GM19455 (cell line): ENCODE measurements around the gene PDZRN3.

Source experiments
- ATAC-seq: cut with Tn5 transposase; IDR thresholded peaks from one replicate; pipeline ENCODE4 v1.9.1; 2021; ENCODE audit not compliant: unreplicated experiment

Gene PDZRN3

DNA sequence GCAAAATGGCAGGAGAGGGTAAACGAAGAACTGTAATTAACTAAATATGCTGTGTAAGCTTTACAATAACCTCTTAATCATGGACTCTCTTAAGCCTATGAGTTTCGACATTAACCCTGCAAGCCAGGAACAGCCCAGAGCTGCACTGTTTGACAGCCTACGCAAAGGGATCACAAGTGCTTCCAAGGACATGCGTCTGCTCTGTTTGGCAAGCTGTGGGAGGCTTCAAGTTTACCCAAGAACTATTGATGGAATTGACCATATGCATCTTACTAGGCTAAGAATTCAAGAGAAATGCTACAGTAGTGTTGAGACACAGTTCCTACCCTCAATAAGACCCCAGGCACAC lies 66.0 kb downstream of the PDZRN3 start:
- no peak for ATAC-seq

DNA sequence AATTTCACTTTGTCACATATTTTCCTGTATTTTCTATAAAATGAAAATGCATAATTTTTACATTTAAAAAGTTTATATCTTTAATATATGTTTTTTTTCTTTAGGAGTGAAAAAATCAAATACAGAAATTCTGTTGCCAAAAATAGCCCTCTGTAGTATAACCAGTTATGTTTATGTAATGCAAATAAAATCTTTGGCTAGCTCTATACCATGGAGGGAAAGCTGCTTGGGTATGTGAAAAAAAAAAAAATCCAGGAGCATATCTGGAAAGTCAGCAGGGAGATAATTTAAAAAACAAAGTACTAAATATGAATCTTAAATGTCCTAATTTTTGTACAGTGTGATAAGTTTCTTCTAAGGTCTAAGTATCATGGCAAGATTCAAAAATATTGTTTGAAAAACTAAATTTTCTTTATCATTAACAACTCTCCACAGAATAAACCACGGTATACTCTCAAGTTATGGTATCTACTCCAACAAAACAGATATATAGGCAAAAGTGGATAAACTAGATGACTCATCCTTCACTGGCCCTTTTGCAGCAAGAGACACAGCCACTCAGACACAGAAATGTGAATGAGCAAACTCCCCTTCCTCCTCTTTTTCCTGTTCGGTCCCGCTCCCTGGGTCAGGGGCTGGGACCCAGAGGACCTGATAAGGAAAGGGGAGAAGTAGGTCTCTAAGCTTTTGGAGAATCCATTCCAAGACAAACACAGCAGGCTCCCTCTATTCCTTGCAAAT lies 66.6 kb downstream of the PDZRN3 start:
- ATAC-seq: no peak

DNA sequence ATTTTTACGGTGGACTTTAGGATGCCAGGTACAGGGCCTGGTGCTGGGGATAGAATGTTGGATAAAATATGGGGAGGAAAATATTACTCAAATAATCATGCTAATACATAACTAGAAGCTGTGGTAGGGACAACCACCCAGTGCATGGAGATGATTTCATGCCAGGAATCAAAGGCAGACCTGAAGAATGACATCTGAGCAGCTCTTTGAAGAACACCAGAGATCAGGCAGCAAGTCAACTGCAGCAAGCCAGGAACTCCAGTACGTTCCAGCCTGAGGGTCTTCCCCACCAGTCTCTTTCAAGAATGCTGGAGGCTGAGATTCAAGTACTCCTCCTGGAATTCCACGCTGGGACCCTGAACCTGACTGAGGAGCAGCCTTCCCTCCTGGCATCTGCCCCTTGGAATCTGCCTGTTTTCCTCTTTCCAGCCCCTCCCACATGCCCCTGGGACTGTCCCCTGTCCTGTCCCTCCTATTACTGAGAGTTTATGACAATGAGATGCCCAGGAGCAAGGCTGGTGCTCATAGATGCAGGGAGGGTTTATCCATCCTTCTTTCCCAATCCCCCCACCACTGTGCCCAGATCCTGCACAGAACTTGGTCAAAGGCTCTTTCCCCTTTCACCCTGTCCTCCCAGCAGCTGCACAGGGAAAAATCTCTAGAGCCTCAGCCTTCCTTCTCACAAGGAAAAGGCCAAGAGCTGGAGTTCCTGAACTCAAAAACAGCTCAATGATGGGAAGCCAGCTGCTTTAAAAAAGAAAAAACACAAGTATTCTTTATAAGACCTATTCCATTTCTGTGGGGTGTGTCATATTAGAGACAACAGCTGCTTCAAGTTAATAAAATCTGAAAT lies 68.0 kb downstream of the PDZRN3 start:
- no peak for ATAC-seq

DNA sequence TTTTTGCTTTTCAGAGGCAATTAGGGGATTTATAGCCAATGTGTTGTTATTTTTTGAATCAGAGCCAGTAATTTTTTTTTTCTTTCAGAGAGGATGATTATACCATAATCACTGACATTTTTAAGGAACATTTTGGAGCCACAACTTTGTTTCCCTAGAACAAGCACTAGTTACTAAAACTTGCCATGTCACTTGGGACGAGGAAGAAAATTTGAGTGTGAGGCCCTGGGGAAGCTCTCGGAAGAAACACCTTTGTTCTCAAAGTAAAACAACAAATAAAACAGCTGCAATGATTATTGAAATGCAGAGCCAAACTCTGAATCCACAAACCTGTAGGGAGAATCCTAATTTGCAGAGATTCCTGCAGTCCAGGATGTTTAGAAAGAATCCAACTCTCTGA lies 69.7 kb downstream of the PDZRN3 start:
- ATAC-seq: no peak

DNA sequence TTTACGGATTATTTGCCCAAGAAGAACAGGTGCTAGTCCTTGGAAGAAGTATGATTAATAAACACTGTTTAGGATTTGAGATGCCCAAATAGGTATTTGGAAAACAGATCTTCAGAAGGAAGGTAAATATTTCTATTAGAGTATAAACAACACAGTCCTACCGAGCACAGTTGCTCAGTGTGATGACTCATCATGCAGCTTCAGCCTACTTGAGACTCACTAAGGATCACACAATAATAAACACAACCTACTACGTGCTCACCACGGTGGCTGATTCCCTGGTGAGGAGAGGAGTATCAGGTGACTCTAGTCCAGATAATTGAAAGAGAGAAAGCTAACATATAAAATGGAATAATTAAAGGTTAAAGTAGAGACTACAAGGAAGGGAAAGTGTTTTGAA lies 72.0 kb downstream of the PDZRN3 start:
- no peak for ATAC-seq

DNA sequence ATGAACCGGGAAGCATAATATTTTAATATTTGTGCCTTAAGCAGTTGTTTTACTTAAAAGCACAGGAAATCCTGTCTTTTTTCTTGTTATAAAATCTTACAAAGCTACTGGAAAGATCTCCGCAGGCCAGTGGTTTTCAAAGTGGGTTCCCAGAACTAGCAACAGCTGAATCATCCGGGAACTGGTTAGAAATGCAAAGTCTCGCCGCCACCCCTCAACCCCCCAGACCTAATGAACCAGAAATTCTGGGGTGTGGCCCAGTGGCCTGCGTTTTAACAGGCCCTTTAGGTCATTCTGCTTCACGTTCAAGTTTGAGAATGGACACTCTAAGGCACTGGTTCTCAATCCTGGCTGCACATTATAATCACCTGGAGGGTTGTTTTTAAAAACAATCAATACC lies 74.7 kb downstream of the PDZRN3 start:
- ATAC-seq: no peak

DNA sequence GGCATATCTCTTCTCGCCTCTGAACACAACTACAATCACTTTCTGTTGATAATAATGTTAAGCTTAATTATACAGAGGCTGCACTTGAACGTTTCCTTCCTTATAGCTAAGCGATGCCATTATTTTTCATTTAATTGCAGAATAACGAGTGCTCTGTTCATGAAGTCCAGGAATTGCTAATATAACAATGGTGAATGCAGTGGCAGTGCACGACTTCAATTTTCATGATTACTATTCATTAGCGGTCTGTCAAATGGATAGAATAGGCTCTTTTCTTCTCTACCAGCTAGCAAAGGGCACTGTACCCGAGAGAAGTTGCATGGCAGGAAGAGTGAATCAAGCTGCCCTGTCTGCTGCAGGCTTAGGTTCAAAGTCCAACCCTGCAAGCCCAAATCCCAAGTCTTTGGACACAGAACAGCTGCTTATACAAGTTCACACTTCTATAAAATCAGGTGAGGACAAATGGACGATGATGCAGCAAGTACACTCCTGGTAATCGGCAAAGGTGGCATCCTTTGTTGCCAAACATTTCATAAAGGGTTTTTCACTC lies 75.6 kb downstream of the PDZRN3 start:
- ATAC-seq: no peak

DNA sequence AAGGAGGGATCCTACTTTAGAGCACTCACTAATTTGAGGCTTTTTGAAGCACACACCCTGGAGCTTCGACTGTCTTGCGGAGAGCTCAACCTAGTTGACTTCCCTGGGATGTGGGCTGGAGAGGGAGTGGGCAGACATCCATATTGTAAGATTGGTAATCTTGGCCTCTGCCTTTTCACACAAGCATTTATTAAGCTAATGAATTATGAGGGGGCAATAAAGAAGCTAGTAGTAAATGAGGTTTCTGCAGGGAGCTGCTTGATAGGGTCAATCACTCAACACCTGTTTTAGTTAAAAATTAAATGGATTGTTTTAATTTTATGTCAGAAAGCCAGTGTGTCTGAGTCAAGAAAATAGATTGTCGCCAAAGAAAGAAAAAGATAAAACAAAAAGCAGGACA lies 76.3 kb downstream of the PDZRN3 start:
- no peak for ATAC-seq

DNA sequence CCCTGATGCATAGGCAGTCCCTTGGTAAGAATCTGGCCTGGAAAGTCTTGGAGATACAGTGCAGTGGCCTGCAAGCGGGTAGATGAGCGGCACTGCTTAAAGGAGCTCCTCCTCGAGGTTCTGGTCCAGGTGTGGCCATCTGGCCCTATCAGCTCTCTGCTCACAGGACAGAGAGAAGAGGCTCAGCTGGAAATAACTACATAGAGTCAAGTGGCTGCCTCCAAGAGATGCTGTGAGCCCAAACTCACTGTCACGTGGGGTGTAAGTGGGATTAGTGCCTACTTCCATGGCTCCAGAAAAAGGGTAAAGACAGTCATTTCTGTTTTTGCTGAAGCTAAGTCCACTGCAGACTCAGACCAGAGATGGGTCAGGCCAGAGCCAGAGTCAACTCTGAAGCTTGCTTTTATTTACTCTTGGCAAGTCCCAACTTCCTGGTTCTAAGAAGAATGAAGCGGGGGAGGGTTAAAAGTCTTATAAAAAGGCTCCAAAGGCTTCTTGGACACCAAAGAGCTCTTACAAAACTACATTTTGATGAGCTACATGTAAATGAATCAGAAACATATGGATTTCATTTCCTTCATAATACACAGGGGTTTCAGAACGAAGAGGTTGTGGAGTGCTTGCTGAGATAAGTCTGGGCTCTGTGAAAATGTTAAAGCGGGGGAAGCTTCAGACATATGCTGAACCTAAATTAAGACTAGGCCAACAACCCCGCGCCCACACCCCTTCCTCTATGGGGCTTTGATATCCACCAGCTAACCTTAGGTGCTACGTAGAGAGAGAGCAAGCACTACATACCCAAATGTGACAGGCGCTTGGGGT lies 77.1 kb downstream of the PDZRN3 start:
- ATAC-seq: no peak

DNA sequence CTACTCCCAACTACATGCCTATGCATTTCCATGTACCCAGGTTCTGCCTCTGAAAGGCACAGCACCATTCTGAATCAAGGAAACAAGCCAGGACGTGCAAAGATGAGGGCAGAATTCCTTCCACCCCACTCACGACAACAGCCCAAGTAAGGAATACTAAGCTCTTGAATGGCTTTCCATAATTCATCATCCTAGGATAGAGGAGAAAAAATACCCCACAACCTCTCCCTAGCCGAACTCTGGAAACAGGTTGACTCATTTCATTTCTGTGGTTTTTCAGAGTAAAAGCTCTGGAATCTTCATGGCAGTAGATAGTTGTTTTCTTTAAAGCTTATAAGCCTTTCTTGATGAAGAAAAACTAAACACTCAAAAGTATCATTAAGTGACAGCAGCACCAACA lies 77.8 kb downstream of the PDZRN3 start:
- ATAC-seq: no peak

DNA sequence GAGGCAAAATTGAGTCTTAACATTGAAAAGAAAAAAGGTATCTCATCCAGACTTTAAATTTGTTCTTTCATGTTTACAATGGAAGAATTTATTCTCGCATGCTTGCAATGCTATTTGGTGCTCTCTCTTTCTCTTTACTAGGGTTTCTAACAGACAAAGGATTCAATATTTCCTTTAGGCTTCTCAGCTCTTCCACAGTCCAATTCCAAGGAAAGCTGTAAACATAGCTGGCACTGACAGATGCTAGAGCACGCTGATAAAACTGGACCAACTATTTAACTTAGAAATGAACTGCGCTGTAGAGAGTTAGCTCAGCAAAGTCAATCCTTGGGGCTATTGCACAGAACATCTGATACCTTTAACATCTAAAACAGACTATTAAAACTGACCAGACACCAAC lies 81.3 kb downstream of the PDZRN3 start:
- no peak for ATAC-seq

DNA sequence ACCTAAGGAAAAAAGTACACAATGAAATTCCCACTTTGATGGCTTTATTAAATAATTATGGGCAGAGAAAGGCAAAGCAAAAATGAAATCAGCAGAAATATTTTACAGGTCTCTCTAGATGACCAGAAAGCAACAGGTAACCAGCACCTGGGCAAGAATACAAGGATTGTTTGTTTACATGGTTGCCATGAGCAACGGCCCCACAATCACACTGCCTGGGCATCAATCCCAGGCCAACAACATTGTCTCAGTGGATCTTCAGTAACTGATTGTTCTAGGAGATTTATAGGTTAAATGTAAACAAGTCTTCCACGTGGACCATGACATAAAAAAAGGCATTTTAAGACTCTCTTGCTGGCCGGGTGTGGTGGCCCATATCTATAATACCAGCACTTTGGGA lies 82.6 kb downstream of the PDZRN3 start:
- no peak for ATAC-seq

DNA sequence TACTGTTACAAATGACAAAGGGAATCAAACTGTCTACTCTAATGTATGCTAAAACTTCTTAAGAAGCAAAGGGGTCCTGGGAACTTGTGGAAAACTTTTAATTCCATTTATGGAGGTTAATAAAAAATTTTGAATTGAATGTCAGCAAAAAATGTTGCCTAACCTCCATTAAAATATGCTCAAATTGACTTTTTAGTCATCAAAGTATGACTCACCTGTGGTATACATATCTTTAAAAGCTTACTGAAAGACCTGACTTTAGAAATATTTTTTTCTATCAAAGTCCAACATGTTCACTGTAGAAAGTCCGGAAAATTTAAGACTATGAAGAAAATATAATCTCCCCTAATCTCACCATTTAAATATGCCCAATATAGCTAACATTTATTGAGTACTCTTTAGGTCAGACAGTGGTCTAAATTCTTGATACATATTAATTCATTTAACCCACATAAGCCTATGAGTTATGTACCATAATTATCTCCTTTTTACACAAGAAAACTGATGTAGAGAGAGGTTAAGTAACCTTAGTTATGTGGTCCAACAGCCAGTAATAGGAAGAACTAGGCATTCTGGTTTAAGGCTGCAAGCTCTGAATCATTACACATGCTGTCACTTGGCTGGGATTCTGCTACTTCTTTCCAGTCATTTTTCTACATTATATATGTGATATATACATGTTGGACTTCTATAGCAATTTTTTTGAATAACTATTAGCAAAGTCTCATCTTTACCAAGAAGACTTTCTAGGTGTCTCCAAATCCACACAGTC lies 83.6 kb downstream of the PDZRN3 start:
- no peak for ATAC-seq

DNA sequence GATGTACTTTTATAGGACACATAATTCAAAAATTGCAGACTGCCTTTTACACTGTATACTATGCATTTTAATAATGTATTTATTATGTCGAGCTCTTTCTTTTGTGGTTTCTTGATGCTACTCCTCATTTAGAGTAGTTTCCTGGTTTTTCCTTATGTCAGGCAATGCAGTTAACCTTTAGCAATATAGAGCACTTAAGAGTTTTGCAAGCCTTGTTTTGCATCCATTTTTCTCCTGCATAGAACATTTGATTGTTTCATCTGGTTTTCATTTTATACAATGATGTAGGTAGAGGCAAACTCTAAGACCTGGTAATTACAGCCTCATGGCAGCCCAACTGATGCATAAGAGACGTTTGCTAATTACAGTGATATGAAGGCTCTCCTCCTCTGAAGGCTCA lies 86.3 kb downstream of the PDZRN3 start:
- ATAC-seq: no peak

DNA sequence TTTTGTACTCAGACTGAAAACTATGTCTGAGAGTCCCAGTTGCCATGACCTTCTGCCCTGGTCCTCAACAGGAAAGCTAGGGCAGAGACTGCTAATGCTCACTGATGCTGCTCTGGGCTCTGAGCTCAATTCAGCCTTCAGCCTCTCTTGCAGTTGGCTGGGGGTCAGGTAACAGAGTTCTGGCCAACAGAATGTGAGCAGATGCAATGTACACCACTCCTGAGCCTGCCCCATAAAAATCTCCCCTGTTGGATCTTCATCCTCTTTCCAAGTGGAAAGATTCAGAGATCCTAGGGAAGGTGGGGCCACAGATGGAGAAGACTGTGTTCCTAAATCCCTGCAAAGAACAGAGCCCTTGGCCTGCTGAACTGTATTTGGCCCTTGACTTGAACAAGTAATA lies 87.8 kb downstream of the PDZRN3 start:
- ATAC-seq: no peak

DNA sequence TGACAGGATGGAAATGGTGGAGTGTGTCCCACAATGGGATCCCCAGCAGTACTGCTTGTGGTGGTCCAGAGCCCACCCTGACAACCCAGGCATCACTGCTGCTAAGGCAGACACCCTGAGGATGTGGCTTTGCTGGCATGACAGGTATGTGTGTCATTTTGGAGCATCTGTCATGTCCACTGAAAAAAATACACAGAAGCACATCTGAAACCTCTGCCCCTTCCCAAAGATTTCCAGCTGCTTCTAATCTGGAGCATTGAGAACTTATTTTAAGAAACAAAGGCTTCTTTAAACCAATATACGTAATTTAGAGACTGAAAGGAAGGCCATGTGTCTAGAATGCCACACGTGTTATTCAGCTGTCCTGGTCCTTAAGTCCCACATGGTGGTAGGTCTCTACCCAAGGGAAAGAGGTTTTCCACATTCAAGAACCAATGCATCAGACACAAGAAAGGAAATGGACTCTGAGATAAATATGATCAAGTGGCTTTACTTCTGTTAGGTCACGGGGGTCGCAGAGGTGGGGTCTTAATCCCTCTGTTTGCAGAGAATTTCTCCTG lies 88.3 kb downstream of the PDZRN3 start:
- ATAC-seq: no peak

DNA sequence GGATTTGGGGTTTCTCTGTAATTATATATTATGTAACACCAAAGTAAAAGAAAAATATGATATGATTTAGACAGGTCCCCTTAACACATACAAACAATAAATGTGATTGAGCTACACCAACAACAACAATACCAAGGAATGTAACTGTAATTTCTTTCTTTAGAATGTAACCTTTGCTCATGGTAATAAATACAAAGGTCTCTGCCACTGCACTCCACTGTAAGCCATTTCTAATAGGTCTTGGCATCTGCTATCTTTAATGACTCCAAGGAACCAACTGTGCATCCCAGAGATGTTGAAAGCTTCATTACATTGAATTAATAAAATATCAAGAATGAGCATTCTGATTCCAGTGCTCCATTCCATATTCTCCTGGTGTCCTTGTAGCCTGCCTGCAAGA lies 88.8 kb downstream of the PDZRN3 start:
- no peak for ATAC-seq

DNA sequence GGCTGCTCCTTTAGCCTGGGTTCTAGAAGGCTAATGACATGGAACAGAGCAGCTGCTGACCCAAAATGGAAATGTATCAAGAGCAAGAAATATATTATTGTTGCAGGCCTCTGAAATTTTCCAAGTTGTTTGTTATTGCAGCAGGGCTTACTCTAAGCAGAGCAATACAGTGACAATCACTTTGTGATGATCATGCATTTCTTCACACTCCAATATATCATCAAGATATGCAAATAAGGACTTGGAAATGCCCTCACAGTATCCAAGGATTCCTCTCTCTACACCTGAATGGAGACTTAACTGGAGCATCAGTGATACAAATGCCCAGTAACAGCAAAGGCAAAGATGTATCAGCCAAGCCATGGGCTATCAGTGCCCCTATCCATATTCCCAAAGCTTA lies 89.6 kb downstream of the PDZRN3 start:
- ATAC-seq: no peak

DNA sequence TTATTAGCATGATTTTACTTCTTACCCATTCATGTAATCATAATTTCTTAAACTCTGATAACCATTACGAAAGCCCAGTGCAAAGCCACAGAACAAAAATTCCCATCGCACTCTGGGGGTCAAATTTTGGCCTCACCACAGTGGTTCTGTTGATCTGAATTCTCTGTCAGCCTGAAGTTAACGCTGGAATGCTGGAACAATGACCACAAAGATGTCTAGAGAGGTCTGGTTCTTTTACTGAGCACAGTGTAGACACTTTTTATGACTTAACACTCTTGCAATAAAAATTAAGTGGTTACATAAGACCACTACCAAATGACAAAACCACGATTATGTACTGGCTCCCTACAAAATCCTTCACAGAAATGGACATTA lies 94.7 kb downstream of the PDZRN3 start:
- no peak for ATAC-seq

DNA sequence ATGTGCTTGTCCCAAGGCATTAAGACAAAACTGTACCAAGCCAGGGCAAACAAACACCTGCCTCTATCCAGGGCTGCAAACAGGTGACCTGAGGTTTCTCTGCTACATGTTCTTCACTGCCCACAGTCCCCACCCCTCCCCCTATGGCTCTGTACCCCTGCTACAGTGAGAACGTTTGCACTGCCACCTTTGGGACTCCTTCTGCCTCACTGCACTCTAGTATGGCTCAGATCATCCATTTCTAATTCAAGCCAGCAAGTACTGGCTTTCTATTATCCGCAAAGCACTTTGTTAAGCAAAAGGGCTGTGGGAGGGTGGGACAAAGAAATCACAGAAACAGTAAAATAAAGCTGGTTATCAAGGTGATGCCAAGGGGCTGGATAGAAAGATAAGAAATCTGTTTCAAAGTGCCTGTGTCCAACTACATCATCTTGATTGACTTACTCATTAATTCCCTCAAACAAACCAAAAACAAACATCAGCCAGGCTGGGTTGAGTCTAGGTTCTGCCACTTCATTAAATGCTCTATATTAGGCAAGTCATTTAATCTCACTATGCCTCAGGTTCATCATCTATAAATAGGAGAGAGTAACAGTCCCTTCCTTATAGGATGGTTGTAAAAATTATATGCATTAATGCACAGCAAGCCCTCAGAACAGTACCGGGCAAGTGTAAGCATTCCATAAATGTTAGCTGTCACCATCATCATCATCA lies 95.3 kb downstream of the PDZRN3 start:
- no peak for ATAC-seq
